SH-SY5Y (cell line): ENCODE results near the gene RBFOX2.

ENCODE experiments used
- GATA2 ChIP-seq: IDR thresholded peaks from 2 replicates; pipeline ENCODE4 v1.6.1; 2011; ENCODE audit warnings: mild to moderate bottlenecking, low read depth, low read length
- GATA3 ChIP-seq: IDR thresholded peaks from 2 replicates; pipeline ENCODE4 v1.6.1; 2011; ENCODE audit warnings: low read depth, mild to moderate bottlenecking, low read length, moderate library complexity

DNA sequence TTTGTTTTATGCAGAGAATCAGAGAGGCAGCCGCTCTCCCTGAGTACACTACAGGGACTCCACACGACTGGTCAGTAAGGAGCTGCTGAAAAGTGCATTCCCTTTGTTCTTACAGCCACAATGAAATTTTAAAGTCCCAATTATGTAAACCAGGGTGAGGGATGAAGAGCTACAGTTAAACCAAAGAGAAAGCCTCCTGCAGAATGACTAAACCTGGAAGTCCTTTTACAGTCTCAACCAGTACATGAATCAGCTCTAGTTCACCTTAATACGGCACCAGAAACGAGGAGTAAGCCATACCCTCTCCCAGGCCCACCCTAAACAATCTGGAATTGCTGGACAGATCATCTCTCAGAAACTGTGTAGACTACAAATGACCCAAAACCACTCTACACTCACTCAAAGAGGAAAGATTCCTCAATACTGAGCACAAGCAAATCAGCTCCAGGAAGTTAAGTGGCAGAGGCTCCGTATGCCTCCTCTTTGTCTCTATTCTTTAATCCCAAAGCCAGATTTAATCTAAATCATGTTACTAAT is 113.1 kb downstream of the RBFOX2 start:
- TF ChIP-seq GATA2, result peak; percentile 18; the same call in 1 of the 2 replicates
- TF ChIP-seq GATA3, result no peak
